MG63 (cell line): ENCODE results near the gene TAS1R3. TPM values are rescaled to one million over a fixed set of nuclear protein-coding genes. Genes with fewer than 3 reads are reported as not detected.
"Not testable (repeated sequence)": the region's sequence is repeated elsewhere in the genome, so short reads cannot be mapped to it uniquely, and the experiment has no call there.

Experiments used
- DNase-seq: peaks from one replicate; pipeline ENCODE4 v3.0.0-alpha.2; 2020
- H3K27me3 ChIP-seq: fragments of 250-450 bp; sonication (Bioruptor Pico); 2 replicates; pipeline ENCODE4 v1.5.1; 2020; ENCODE audit warnings: mild to moderate bottlenecking, moderate library complexity
- H3K36me3 ChIP-seq: fragments of 250-450 bp; sonication (Bioruptor Pico); 2 replicates; pipeline ENCODE4 v1.5.1; 2020; ENCODE audit warnings: mild to moderate bottlenecking, moderate library complexity
- H3K4me3 ChIP-seq: fragments of 250-450 bp; sonication (Bioruptor Pico); 2 replicates; pipeline ENCODE4 v1.5.1; 2020; ENCODE audit warnings: mild to moderate bottlenecking, moderate library complexity
- H3K9me3 ChIP-seq: fragments of 250-450 bp; sonication (Bioruptor Pico); 2 replicates; pipeline ENCODE4 v1.5.1; 2020; ENCODE audit warnings: mild to moderate bottlenecking, moderate library complexity
- total RNA-seq: library from RNA; depleted of rRNA; stranded (reverse); fragments of >200 nt; shearing (Covaris generic); gene quantifications from 2 replicates; pipeline ENCODE4 v1.2.3, GENCODE V29; 2014; ENCODE audit warnings: low replicate concordance

Gene TAS1R3
- total RNA-seq, 1 experiment from 2014 or later: not detected

GRCh38 chr1:1314678-1315335 is 16.3 kb upstream of the TAS1R3 start:
- Histone ChIP-seq H3K9me3 (no peaks in the 10 kb centered on the region), H3K27me3 (no peaks in the 10 kb centered on the region), H3K36me3 (peaks cover 72% of the 10 kb centered on the region), H3K4me3 (no peak overlapping the region)
- DNase-seq: no peak

DNA sequence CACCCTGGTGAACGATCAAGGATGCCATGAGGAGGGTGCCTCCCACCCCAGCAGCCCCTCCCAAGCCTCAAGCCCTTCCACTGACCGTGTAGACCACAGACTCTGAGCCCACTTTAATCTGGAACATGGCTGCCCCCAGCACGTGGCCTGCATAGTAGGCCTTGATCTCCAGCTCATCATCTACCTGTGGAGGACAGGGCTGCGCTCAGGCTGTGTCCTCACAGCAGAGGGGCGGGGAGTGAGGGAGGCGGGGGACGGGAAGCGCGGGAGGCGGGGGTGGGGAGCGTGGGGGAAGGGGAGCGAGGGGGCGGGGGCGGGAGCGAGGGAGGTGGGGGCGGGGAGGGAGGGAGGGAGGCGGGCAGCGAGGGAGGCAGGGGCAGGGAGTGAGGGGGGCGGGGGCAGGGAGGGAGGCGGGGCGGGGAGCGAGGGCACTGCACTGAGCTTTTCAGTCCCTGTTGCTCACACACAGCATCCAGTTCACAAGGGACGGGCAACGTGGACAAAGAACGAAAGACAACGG is 15.6 kb upstream of the TAS1R3 start:
- no peaks in the 10 kb centered on the region for H3K27me3 ChIP-seq
- no peaks in the 10 kb centered on the region for H3K9me3 ChIP-seq
- no peak for DNase-seq
- no peak overlapping the region for H3K4me3 ChIP-seq
- H3K36me3 ChIP-seq: peaks cover 72% of the 10 kb centered on the region

- DNase-seq, H3K27me3 ChIP-seq, H3K4me3 ChIP-seq, H3K9me3 ChIP-seq: not testable (repeated sequence)
- peaks cover 67% of the 10 kb centered on the region for H3K36me3 ChIP-seq
Observed at GRCh38 chr1:1316199-1316598, 14.9 kb upstream of the TAS1R3 start.

DNA sequence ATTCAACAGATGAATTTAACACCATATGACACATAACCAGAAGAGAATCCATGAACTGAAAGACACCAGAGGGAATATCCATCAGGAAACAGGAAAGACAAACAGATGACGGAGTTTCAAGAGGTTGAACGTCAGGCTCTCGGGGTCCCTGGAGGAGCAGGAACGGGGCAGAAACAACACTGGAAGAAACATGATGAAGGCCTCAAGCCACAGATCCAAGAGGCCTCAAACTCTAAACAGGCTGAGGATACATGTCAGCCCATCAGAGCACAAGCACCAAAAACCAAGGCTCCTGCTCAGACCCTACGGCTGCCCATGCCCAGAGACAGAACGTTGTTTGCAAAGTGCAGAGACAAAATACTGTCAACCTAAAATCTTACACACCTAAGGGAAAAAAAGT is 13.7 kb upstream of the TAS1R3 start:
- H3K36me3 ChIP-seq: peaks cover 59% of the 10 kb centered on the region
- no peaks in the 10 kb centered on the region for H3K9me3 ChIP-seq

GRCh38 chr1:1318131-1318652 is 12.9 kb upstream of the TAS1R3 start:
- Histone ChIP-seq H3K36me3 (peaks cover 52% of the 10 kb centered on the region), H3K4me3 (no peak overlapping the region), H3K27me3 (no peaks in the 10 kb centered on the region), H3K9me3 (no peaks in the 10 kb centered on the region)
- peak; percentile 95 for DNase-seq

More for the DNA sequence above, 13.7 kb upstream of the TAS1R3 start:
- no peak overlapping the region for H3K4me3 ChIP-seq
- no peaks in the 10 kb centered on the region for H3K27me3 ChIP-seq
- no peak for DNase-seq

GRCh38 chr1:1318777-1319645 is 12.1 kb upstream of the TAS1R3 start:
- H3K4me3 ChIP-seq: no peak overlapping the region
- H3K27me3 ChIP-seq: no peaks in the 10 kb centered on the region
- DNase-seq: no peak
- peaks cover 45% of the 10 kb centered on the region for H3K36me3 ChIP-seq
- no peaks in the 10 kb centered on the region for H3K9me3 ChIP-seq

GRCh38 chr1:1319646-1319941 is 11.5 kb upstream of the TAS1R3 start:
- Histone ChIP-seq H3K27me3 (no peaks in the 10 kb centered on the region), H3K9me3 (no peaks in the 10 kb centered on the region), H3K4me3 (no peak overlapping the region), H3K36me3 (peaks cover 43% of the 10 kb centered on the region)
- DNase-seq: no peak

- Histone ChIP-seq H3K27me3 (no peaks in the 10 kb centered on the region), H3K36me3 (peaks cover 39% of the 10 kb centered on the region), H3K4me3 (no peak overlapping the region), H3K9me3 (no peaks in the 10 kb centered on the region)
- no peak for DNase-seq
Observed at GRCh38 chr1:1320666-1321448, 10.2 kb upstream of the TAS1R3 start.

- no peak for DNase-seq
- Histone ChIP-seq H3K36me3 (peaks cover 33% of the 10 kb centered on the region), H3K27me3 (no peaks in the 10 kb centered on the region), H3K4me3 (no peak overlapping the region), H3K9me3 (no peaks in the 10 kb centered on the region)
Observed at GRCh38 chr1:1321477-1321876, 9.6 kb upstream of the TAS1R3 start.

GRCh38 chr1:1322418-1322817 is 8.7 kb upstream of the TAS1R3 start:
- H3K9me3 ChIP-seq: no peaks in the 10 kb centered on the region
- DNase-seq: no peak
- H3K36me3 ChIP-seq: peaks cover 26% of the 10 kb centered on the region

DNA sequence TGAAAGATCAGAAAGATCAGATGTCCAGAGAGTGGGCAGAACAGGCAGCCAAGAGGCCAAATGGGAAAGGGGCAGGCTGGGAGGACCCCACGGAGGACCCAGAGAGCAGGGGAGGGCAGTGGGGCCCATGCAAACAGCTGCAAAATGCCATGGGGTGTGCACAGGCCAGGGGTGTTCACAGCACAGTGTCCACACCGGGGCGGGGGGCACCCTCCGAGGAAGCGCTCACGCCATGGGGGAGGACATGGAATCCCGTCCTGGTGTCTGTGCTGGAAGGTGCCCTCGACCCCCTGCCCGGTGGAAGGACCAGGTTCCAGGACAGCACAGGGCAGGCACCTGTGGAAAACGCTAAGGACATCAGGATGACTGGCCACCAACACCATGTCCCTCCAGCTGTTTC is 8.1 kb upstream of the TAS1R3 start:
- no peak for DNase-seq
- Histone ChIP-seq H3K9me3 (no peaks in the 10 kb centered on the region), H3K4me3 (no peak overlapping the region), H3K27me3 (no peaks in the 10 kb centered on the region), H3K36me3 (peaks cover 21% of the 10 kb centered on the region)

More at GRCh38 chr1:1322418-1322817, 8.7 kb upstream of the TAS1R3 start:
- no peak overlapping the region for H3K4me3 ChIP-seq
- H3K27me3 ChIP-seq: no peaks in the 10 kb centered on the region

DNA sequence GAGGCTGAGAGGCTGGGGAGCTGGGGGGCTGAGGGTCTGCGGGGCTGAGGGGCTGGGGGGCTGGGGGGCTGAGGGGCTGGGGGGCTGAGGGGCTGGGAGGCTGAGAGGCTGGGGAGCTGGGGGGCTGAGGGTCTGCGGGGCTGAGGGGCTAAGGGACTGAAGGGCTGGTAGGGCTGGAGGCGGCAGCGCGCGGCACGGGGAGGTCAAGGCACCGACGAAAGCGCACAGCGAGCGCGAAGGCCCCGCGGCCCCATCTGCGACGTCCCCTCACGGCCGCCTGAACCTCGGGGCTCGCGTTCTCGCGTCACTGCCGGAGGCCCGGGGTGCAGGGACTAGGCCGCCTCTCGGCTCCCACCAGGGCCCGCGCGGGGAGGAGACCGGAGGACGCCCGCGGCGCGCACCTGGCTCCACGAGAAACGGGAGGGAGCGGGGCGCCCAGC is 7.0 kb upstream of the TAS1R3 start:
- no peaks in the 10 kb centered on the region for H3K27me3 ChIP-seq
- H3K36me3 ChIP-seq: peaks cover 15% of the 10 kb centered on the region
- no peak for DNase-seq
- H3K4me3 ChIP-seq: peak overlapping the region; percentile 99
- H3K9me3 ChIP-seq: no peaks in the 10 kb centered on the region

- Histone ChIP-seq H3K4me3 (peak within 1 kb of the TSS; percentile 99), H3K36me3 (peaks cover 10% of the 10 kb centered on the region), H3K27me3 (no peaks in the 10 kb centered on the region), H3K9me3 (no peaks in the 10 kb centered on the region)
- peak; percentile 88 for DNase-seq
Observed at GRCh38 chr1:1324524-1325287, 6.4 kb upstream of the TAS1R3 start, which contains the start of the genes CPTP and INTS11. Gene CPTP, plus strand, starts transcription at chr1:1324802. Its CDS starts 2,109 bp downstream, at chr1:1326911. Gene INTS11, minus strand, starts transcription at chr1:1324660. Its CDS starts 52 bp downstream, at chr1:1324608.

- Histone ChIP-seq H3K27me3 (no peaks in the 10 kb centered on the region), H3K4me3 (peak overlapping the region; percentile 99), H3K36me3 (peaks cover 3% of the 10 kb centered on the region), H3K9me3 (no peaks in the 10 kb centered on the region)
- DNase-seq: no peak
Observed at GRCh38 chr1:1325288-1326074, 5.6 kb upstream of the TAS1R3 start.

DNA sequence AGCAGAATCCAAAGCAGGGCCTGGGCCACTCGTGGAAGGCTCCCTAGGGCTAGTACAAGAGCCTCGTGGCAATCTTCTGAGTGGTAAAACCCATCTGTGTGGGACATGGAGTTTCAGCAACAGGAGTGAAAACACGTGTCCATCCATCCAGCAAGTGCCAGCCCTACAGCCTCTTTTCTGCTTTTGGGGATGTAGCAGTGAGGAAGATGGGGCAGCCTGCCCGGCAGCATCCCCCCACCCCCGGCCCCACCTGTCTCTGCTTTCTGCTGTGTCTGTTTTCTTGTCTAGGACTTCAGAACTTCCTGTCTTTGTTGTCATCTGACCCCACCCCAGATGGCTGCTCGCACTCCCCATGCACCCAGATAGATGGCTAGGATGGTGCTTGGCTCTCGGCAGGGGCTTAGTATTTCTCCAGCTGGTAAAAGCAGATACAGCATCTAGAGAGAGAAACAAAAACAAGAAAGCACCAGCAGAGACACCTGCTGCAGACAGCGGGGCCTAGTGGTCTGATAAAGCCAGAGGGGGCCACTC is 4.9 kb upstream of the TAS1R3 start:
- DNase-seq: no peak
- Histone ChIP-seq H3K9me3 (no peaks in the 10 kb centered on the region), H3K36me3 (peaks cover 2% of the 10 kb centered on the region), H3K4me3 (peak overlapping the region; percentile 99; the same call in 1 of the 2 replicates), H3K27me3 (no peaks in the 10 kb centered on the region)
